Mammary epithelial cell (primary cell): ENCODE measurements around the gene SPRY4.
"Not testable (repeated sequence)": the region's sequence is repeated elsewhere in the genome, so short reads cannot be mapped to it uniquely, and the experiment has no call there.

Experiments
- EZH2 ChIP-seq: IDR thresholded peaks from 2 replicates; pipeline ENCODE4 v1.6.1; 2012; ENCODE audit warnings: low read length, inconsistent platforms, borderline replicate concordance
- TF ChIP-seq, protein P1 (sequence below), 2 donors: IDR thresholded peaks in 1 of 2; conservative IDR thresholded peaks in 1 of 2; 2 replicates each; pipeline ENCODE4 v1.5.1; 2011 to 2012; ENCODE audit warnings: inconsistent platforms in 2 of 2, low read length in 2 of 2, mild to moderate bottlenecking in 2 of 2, control low read depth in 1 of 2, low read depth in 1 of 2; ENCODE audit not compliant: insufficient read depth in 1 of 2; ENCODE audit errors: extremely low read depth in 1 of 2

DNA sequence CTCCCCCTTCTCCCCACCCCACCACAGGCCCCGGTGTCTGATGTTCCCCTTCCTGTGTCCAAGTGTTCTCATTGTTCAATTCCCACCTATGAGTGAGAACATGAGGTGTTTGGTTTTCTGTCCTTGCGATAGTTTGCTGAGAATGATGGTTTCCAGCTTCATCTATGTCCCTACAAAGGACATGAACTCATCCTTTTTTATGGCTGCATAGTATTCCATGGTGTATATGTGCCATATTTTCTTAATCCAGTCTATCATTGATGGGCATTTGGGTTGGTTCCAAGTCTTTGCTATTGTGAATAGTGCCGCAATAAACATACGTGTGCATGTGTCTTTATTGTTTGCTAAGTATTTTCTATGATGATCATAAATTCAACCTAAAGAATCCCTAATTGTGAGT is 60.7 kb downstream of the SPRY4 start:
- TF ChIP-seq EZH2 = not testable (repeated sequence)
- TF ChIP-seq, protein P1, sequence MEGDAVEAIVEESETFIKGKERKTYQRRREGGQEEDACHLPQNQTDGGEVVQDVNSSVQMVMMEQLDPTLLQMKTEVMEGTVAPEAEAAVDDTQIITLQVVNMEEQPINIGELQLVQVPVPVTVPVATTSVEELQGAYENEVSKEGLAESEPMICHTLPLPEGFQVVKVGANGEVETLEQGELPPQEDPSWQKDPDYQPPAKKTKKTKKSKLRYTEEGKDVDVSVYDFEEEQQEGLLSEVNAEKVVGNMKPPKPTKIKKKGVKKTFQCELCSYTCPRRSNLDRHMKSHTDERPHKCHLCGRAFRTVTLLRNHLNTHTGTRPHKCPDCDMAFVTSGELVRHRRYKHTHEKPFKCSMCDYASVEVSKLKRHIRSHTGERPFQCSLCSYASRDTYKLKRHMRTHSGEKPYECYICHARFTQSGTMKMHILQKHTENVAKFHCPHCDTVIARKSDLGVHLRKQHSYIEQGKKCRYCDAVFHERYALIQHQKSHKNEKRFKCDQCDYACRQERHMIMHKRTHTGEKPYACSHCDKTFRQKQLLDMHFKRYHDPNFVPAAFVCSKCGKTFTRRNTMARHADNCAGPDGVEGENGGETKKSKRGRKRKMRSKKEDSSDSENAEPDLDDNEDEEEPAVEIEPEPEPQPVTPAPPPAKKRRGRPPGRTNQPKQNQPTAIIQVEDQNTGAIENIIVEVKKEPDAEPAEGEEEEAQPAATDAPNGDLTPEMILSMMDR (conservative IDR thresholded peaks at IDR 0.05 in 1 of 2, IDR thresholded peaks at IDR 0.05 in 1 of 2; ENCODE audit: extremely low read depth in 1 of 2, insufficient read depth in 1 of 2, low read depth in 1 of 2, low read length in 2 of 2) = not testable (repeated sequence)
